DMS53 (cell line): ENCODE measurements around the gene RFX8.
"Not testable (repeated sequence)": the region's sequence is repeated elsewhere in the genome, so short reads cannot be mapped to it uniquely, and the experiment has no call there.

Experiments used
- DNase-seq: peaks from one replicate; lab custom pipeline; 2025; lab: John Stamatoyannopoulos, UW

RFX8 gene

DNA sequence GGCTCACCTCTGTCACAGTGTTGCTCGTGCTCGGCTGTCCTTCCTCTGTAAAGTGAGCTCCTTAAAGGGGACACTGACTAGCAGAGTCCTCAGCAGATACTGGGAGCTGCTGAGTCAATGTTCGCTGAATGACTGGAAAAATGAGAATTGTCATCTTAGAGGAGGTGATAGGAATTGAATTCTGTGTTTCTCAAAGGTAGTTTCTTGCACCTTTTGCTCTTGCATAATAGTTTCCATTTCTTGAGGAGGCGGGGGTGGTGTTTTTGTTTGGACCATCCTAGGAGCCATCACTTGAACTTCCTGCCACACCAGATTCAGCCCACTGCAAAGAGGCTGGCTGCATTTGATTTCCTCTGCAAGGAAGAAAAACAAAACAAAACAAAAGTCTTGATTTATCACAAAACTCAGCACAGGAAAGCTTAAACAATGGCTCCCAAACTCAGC, 11.4 kb upstream of the RFX8 start:
- DNase-seq = no peak

DNA sequence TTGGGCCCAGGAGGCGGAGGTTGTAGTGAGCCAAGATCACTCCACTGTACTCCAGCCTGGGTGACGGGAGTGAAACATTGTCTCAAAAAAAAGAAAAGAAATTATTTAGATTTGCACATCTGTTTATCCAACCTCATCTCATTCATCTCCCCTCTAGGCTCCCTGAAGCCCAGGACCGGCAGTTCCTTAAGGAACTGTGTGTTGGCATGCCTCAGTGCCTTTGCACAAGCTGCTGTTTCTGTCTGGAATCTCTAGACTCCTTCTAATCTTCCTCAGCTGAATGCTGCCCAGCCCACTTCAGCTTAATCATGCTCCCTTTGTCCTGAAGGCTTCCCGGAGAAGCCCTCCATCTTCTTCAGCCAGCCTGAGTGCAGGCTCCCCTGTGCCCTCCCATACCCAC, 10.9 kb upstream of the RFX8 start:
- no peak for DNase-seq

DNA sequence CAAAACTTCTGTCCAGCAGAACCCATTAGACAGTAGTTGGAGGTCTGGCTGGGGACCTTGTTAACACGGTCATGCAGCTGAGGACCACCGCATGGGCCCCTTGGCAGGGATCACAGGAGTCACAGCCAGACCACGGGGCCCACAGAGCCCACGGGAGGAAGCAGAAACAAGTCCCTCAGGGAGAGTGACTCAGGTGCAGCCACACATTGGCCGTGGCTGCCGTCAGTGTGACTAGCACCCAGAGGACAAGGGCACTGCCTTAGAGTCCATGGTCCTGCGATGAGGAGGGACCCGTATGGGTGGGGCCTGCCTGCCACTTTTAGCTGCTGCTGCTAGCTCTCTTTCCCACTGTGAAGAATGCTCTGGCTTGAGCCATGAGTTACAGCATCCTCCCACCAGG, 5.9 kb upstream of the RFX8 start:
- DNase-seq = no peak

DNA sequence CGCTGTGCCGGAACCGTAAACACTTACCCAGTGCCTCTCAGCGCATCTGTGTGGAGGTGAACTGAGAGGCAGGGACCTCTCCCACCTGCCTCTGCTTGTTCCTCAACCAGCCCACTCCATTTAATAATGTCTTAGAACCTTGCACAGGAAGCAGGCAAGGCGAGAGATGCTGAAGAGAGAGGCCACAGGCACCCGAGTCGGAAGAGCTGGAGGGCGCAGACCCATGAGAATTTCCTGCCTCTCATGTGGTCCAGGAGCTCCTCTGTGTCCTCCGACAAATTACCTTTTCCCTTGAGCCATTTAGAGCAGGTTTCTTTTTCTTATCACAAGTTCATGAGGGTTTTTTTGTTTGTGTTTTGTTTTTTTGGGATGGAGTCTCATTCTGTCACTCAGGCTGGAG, 4.9 kb upstream of the RFX8 start:
- peak; percentile 86 for DNase-seq

DNA sequence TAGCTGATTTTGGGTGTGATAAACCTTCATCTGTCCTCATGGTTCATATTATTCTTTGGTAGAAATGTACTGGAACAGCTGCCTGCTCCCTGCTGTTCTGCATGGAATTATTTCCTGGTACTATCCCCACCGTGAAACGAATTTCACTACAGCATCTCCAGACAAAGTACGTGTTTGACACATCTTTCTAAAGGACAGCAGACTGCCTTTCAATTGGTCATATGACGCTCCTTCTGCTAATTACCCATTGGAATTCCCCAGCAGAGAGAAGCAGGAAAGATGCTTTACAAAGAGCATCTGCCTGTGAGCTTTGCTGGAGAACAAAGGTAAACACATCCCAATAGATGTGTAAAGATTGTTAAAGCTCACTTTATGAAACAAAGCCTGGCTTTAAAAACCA, 4.4 kb upstream of the RFX8 start:
- DNase-seq = peak; percentile 90

DNA sequence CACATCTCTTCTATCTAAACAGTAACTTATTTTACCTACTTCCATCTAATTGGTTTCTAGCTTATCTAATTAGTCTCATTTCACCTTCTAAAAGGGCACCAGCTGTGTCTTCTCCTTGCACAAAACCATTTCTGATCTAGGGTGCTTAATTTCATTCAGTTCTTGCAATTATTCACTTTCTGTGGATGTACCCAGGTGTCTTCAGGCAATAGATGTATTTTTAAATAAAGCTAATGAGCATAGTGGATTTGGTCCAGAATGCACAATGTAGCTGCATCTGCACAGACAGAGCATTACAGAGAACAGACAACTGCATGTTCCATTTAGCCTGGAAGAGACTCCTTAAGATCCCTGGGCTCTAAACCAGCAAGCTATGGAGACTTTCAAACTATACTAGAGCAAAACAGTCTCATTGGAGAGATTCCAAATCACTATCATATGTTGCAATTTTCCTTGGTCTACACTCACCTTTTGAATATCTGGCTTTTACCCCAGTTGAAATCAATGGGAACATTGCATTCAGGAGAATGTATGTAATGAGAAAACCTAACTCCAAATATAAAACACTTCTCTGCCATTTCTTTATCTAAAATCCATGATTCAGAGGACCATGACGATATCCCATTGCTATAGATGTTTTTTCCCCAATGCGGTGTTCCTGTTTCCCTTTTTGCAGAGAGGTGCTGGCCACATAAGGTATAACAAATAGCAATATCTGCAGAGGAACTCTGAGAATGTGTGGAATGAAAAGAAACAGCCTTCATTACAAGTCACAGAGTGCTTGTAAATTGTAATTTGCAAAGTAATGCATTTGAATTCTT, 3.5 kb upstream of the RFX8 start:
- DNase-seq = no peak

DNA sequence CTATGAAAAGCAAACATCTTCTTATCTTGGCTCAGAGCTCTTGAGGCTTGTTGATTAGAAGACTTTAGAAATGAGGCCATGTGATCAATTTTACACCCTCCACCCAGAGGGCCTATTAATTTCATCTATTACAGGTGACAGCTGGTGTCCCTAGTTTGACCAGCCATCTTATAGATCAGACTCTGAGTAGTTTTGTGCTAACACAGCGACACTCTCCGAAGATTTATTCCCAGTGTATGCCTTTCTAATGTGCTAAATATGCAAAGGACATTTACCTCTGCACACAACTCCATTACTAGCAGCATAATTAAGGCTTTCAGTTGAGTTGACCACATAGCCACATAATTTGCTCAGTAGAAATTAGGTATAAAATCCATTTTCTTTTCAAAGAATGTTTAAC, 2.6 kb upstream of the RFX8 start:
- DNase-seq = no peak

DNA sequence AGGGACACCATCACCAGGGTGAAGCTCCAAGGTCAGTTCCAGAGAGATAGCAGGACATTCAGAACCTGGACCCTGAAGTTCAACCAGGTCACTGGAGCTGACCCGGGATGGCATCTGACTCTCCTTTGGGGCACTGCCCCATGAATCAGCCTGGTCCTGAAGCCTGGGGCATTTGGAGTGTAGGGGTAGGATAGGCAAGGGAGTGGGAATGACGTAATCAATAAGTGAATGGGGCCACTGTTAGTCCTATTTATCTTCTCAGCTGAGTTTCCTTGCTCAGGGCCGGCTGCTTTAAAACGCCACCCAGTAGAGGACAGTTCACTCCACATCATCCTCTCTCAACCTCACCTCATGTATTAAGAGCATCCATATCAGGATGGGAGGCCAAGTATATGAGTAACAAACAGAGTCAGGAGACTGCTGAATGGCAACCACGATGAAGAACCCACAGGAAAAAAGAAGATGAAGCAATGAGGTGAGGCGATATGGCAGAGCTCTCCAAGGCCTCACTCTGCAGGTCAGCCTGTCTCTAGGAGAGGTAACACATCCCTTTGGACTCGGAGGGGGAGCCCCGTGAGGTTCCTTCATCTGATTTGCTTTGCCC, 1.8 kb upstream of the RFX8 start:
- DNase-seq = no peak

DNA sequence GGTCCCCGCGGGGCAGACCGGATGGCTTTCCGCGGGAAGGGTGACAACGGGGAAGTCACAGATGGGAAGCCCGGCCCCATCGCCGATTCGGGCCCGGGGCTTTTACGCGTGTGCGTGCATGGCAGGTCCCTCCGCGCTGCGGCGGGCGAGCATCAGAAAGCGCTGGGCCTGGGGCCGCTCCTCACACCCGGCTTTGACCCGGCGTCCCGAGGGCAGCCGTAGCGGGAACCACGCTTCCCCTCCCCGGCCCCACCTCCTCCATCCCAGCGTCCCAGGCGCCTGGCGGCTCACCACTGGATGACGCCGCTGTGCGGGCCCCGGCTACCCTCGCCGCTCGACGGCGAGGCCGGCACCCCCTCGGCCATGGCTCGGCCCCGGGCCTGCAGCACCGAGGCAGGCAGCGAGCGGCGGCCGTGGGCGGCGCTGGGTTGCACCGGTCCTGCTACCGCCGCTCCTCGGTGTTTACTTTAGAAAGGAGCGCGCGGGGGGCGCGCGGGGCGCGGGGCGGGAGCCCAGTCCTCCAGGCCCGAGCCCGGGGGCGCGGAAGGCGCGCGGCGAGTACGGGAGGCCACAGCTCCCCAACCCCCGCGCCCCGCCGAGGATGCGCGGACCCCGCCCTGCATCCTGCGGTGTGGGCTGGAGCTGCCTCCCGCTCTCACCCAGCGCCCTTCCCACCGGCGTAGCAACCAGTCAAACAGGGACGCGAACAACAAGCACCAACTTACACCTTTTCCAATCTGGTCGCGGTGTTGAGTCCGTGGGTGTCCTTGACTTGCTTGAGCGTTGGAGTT, 806 bp downstream of the RFX8 start:
- DNase-seq = peak; percentile 77

DNA sequence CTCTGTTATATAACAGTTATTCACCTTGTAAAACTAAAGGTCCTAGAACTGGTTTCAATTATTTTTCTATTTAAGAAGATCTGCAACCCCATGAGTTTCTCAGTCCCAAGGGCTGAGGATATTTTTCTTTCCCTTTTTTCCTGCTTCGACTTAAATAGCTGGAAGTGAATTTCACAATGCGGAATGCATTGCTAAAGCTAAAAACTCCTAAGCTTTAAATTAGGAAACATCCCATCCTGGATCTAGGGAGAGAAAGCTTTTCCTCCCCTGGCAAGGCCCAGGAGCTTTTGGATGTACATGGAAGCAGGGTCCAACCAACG, 1.4 kb downstream of the RFX8 start:
- no peak for DNase-seq

DNA sequence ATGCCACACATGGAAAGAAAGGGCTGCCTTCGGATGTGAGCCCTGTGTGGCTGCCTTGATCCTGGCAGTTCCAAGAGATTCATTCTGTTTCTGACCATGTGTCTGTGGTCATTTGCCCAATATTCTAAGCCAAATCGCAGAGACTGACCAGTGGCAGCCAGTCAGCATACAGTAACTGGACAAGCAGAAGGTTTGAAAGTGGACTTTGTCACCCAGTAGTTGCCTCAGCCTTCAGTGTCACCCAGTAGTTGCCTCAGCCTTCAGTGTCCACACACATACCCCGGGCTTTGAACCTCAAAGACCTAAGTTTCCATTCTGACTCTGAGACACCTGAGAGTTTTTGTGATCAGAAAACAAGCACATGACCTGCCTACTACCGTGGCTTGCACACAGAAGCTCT, 5.0 kb downstream of the RFX8 start:
- no peak for DNase-seq

DNA sequence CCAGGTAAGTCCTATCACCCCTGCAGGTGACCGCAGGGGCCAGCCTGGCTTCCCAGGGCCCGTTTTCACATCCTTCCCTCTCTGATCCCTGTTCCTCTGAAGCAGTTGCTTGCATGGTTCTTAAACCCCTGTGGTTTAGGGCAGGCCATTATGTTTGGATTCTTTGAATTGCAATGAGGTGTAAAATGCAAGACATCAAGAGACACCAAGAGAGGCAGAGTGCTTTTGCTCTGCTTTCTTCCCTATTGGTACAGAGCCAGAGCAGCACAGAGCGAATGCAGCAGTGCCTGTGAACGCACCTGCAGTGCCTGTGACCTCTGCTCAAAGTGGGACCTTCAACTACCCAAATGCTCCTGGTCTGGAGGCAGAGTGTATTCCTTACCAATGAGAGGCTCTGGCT, 7.6 kb downstream of the RFX8 start:
- no peak for DNase-seq

DNA sequence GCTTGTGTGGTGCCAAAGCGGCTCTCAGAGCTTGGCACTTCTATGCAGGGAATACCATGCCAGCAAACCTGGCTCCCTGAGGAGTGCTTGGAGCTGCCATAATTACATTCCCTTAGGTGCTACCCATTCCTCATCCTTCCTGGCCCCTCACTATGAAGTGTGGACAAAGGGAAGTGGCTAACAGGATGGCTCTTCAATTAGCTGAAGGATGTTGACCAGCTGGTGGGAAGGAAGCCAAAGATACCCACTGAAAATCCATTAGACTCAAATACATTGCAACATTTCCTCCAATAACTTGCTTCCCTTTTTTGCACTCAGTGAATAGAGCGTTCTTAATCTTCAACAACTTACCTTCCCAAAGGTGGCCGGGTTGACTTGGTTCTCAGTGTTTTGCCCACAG, 8.5 kb downstream of the RFX8 start:
- peak; percentile 22 for DNase-seq

DNA sequence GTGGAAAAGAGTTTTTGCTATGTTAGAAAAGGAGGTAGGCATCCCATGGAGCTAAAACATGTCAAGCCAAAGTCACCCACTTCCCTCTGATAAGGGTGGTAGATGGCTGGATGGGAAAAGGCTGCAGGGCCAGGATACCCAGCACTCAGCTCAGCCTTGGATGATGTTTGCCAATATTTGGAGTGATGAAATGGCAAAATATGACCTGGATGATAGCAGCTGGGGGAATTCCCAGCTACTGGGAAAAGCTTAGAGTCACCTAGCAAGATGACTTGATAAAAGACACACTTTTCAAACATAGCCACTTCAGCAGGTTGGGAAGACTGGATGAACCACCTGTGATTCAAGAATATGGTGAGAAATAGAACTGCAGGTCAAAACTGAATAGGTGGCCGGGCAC, 10.1 kb downstream of the RFX8 start:
- DNase-seq = peak; percentile 46

DNA sequence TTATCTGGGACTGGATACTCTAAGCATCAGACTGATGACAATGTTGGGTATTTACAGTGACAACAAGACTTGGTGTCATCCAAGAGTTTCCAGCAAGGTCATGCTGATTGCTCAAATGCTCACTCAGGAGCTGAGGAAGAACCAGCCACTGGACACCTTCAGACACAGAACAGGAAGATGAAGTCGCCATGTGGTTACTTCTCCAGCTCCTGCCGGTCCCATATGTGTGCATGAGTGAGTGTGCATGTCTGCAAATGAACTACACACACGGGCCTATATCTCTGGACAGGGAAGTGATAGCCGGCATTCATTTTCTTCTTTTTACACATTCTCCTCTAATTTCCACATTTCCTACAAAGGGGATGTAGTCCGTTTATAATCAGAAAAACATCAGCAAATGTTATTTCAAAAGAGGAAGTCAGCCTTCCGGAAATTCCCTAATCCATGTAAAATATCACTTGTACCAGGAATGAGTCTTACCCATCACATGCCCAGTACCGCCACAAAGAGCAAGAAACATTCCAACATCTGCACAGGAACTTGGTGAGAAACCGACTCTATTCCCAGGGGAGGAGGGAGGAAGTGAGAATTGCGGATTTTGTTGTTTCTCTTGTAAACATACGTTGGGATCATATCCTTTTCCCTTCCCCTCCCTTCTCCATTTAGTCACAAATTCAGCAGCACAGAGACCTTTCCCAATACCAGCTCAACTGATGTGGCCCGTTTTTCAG, 10.8 kb downstream of the RFX8 start:
- DNase-seq = no peak

DNA sequence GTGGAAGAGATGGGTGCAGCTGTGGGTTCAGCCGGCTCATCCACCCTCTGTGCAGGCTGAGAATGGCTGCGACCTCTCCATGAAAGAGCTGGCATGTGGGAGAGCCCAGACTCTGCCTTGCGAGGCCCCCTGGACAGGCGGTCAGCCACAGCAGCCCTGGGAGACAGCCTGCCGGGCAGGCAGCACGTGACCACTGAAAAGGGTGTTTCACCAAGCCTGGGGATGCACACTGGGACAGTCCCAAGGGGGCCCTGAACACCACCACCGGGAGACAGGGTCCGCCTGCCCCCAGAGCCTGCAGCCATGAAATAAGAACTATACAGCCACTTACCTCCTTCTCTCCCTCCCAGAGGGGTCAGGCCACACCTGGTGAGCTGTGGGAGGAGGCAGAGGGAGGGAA, 11.5 kb downstream of the RFX8 start:
- no peak for DNase-seq

DNA sequence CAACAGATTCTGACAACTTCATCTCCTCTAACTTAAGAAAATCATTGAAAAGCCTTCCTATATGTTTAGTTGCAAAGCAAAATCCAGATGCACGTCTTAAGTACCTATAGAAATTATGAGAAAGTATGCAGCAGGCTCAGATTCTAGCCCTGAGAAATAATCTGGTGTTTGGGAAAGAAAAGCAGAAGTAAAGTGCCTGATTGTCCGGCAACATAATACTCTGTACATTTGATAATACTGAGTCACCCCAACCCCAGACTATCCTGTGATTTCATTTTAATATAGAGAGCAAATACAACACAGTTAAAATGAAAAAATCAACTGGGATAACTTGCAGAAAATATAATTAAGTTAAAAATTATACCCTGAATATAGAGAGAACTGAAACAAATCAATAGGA, 13.5 kb downstream of the RFX8 start:
- no peak for DNase-seq

DNA sequence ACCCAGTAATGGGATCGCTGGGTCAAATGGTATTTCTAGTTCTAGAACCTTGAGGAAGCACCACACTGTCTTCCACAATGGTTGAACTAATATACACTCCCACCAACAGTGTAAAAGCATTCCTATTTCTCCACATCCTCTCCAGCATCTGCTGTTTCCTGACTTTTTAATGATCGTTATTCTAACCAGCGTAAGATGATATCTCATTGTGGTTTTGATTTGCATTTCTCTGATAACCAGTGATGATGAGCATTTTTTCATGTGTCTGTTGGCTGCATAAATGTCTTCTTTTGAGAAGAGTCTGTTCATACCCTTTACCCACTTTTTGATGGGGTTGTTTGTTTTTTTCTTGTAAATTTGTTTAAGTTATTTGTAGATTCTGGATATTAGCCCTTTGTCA, 20.5 kb downstream of the RFX8 start:
- DNase-seq = not testable (repeated sequence)

DNA sequence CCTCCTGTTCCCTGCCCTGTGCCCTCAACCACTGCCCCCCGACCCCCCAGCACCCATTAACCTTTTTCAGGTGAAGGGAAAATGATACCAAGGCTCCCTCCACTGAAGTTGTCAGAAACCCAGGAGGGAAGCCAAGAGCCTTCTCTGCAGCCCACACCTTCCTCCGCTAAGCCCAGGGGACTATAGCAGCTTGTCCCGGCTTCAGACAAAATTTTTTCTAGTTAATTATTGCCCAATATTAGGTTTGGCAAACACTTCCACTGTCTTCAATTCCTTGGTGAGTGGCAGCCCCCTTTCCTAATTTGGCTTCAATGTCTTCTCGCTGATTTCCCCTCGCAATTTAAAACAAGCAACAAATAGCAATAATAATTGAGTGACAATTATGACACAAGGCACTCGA, 23.9 kb downstream of the RFX8 start:
- DNase-seq = no peak

DNA sequence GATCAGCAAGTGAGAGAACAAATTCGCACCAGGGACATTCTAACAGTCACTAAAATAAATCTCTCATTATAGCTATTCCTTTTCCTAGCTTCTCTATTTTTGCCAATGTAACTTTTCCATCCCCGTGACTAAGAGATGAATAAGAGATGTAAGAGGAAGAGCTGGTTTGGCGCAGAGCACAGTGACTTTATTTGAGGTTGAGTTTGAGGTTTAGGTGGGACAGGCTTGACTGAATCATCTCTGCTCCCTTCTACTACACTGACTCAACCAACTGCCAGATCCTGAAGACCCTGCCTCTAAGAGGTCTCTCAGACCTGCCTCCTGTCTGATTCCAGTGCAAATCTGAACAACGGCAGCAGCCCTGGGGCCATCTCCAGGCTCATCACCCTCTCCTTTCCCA, 28.0 kb downstream of the RFX8 start:
- DNase-seq = no peak

DNA sequence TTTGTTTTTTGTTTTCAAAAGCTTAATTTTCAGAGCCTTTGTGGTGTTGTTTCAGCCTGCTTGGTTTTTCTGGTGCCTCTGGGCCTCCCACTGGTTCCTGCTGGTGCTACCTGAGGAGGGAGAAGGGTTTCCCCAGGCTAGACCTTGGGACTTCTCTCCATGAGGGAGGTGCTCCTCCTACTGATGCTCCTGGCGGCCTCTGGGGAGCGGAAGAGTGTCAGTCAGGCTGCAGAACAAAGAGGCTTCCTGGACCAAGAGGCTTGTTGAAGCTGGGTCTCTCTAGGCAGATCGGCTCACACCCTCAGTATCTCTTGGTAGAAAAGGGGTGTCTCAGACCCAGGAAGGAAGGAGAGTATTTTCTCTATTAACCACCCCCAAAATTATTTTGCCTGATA, 32.2 kb downstream of the RFX8 start:
- peak; percentile 35 for DNase-seq

DNA sequence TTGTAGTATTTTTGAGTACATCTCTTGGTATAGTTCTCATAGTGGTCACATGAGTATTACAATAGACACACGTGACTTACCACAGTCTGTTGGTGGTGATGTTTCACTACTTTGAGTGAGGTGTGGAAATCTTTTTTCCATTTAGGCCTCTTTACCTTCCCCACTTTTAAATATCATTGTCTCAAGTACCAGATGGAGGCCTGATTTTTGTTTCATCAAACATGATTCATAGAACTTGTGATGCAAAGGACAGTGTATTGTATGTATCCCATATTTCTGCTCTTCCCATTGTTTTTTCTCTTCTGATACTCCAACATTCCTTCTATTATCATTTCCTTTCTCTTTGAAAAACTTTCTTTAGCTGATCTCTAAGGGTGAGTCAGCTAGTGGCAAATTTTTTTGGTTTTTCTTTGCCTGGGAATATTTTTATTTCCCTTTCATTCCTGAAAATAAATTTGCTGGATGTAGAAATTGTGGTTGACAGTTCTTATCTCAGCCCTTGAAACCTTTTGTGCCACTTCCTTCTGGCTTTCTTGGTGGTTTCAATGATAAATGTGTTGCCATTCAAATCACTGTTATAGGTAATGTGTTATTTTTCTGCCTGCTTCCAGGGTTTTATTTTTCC, 32.8 kb downstream of the RFX8 start:
- no peak for DNase-seq
